AG09309 (cell line): Measurements from ENCODE around the gene URM1.

Source experiments
- DNase-seq: peaks from one replicate; pipeline ENCODE4 v3.0.0-alpha.2; 2010; ENCODE audit warnings: low read depth
- H3K4me3 ChIP-seq: 2 replicates; pipeline ENCODE4 v1.5.1; 2011; ENCODE audit warnings: mild to moderate bottlenecking, low read depth, low read length, moderate library complexity; ENCODE audit not compliant: control insufficient read depth
- CTCF ChIP-seq: IDR thresholded peaks from 2 replicates; pipeline ENCODE4 v1.5.1; 2011; ENCODE audit warnings: mild to moderate bottlenecking, low read depth, low read length, inconsistent platforms; ENCODE audit not compliant: insufficient read depth, control insufficient read depth; ENCODE audit errors: missing control alignments

The URM1 gene

GRCh38 chr9:128349772-128350171 lies 21.4 kb upstream of the URM1 start:
- DNase-seq: no peak
- no peak for TF ChIP-seq CTCF

DNA sequence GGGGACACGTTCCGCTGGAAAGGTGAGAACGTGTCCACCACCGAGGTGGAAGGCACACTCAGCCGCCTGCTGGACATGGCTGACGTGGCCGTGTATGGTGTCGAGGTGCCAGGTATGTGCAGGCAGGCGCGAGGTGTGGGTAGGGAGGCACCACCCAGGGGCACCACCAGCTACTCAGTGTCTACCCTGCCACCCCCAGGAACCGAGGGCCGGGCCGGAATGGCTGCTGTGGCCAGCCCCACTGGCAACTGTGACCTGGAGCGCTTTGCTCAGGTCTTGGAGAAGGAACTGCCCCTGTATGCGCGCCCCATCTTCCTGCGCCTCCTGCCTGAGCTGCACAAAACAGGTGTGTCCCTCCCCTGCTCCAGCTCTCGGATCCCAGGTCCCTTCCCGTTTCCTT lies 15.7 kb upstream of the URM1 start:
- no peak for TF ChIP-seq CTCF
- DNase-seq: no peak
- no peak overlapping the region for H3K4me3 ChIP-seq

More at GRCh38 chr9:128349772-128350171, 21.4 kb upstream of the URM1 start:
- no peak overlapping the region for H3K4me3 ChIP-seq

DNA sequence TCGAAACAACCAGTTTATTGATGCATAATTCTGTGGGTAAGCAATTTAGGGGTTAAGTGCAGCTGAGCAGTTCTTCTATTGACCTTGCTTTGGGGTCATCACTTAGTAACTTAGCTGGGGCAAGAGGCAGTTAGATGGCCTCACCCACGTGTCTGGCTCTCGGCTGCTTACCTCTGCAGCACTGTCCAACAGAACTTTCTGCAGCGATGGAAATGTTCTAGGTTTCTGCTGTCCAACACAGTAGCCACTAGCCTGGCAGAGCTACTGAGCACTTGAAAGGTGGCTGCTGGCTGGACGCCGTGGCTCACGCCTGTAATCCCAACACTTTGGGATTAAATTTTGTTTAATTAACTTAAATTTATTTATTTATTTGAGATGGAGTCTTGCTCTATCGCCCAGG lies 13.1 kb upstream of the URM1 start:
- no peak for DNase-seq
- no peak for TF ChIP-seq CTCF
- no peak overlapping the region for H3K4me3 ChIP-seq

DNA sequence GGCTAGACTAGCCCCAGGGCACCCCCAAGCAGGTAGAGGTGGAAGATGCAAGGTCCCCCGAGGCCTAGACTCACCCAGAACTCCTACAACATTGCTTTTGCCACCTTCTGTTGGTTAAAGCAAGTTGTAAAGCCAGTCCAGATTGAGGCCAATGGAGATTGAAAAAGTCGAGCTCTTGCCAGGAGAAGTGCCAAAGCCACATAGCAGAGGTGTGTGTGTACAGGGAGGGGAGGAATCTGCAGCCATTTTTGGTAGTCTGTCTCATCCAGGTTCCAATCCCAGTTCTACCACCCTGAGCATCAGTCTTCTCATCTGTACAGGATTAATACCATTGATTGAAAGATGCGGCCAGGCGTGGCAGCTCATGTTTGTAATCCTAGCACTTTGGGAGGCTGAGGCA lies 12.3 kb upstream of the URM1 start:
- no peak overlapping the region for H3K4me3 ChIP-seq
- no peak for DNase-seq
- TF ChIP-seq CTCF: no peak

GRCh38 chr9:128360826-128361225 lies 10.3 kb upstream of the URM1 start:
- no peak for TF ChIP-seq CTCF
- no peak overlapping the region for H3K4me3 ChIP-seq
- no peak for DNase-seq

DNA sequence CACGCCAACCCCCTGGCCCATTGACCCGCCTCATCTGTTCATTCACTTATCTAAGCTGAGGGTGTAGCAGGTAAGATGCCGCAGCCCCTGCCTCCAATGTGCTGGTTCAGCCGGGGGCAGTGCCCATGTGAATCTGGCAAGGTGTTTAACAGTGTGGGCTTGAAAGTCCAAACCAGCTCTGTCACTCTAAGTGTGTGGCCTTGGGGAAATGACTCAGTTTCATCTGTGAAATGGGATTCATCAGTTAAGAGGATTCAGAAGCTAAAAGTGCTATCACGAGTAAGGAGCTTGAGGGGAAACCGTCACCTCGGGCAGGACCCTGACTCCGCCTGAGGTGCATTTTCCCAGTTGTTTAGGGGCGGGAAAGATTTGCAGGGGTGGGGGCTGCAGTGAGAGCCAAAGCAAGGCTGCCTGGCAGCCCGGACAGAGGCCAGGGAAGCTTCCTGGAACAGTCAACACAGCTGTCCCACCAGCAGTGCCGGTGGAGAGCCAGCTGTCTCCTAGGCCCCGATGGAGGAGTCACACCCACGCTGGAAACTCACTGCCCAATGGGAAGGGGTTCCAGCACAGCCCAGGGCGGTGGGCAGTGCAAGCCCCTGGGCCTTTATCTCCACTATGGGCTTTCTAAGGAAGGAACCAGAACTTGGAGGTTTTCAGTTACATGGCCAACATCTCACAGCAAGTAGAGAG lies 9.7 kb upstream of the URM1 start:
- DNase-seq: no peak
- H3K4me3 ChIP-seq: peak overlapping the region; percentile 41; the same call in 1 of the 2 replicates
- TF ChIP-seq CTCF: no peak
